NCI-H2196 (cell line): ENCODE results near the gene RXRG.

Experiments
- DNase-seq: peaks from one replicate; lab custom pipeline; 2025; ENCODE audit not compliant: unreplicated experiment; lab: John Stamatoyannopoulos, UW

The RXRG gene

GRCh38 chr1:165371588-165372225 is 73.2 kb downstream of the RXRG start:
- no peak for DNase-seq

GRCh38 chr1:165369255-165369848 is 75.6 kb downstream of the RXRG start:
- peak; percentile 53 for DNase-seq

GRCh38 chr1:165367375-165367993 is 77.4 kb downstream of the RXRG start:
- peak; percentile 77 for DNase-seq

- DNase-seq = peak; percentile 36
Measured at GRCh38 chr1:165365341-165365740, 79.6 kb downstream of the RXRG start.

- peak; percentile 69 for DNase-seq
Measured at GRCh38 chr1:165364568-165365133, 80.3 kb downstream of the RXRG start.

GRCh38 chr1:165356876-165357275 is 88.0 kb downstream of the RXRG start:
- no peak for DNase-seq

GRCh38 chr1:165355977-165356811 is 88.7 kb downstream of the RXRG start, which contains the start of gene LMX1A:
LMX1A (minus strand) TSS chr1:165356715; CDS start chr1:165355559, 1,156 bp downstream.
- DNase-seq = no peak

GRCh38 chr1:165355139-165355976 is 89.6 kb downstream of the RXRG start:
- no peak for DNase-seq

- no peak for DNase-seq
Measured at GRCh38 chr1:165354739-165355138, 90.2 kb downstream of the RXRG start.

- no peak for DNase-seq
Measured at GRCh38 chr1:165353731-165354671, 90.9 kb downstream of the RXRG start.

GRCh38 chr1:165352442-165353293 is 92.3 kb downstream of the RXRG start:
- no peak for DNase-seq

- DNase-seq = no peak
Measured at GRCh38 chr1:165351863-165352441, 93.0 kb downstream of the RXRG start.
